Gastrocnemius medialis (tissue), 4 donors: ENCODE measurements around the gene UBAP1L.

Experiments
- POLR2A ChIP-seq, 2 donors: fragments of 450-650 bp; IDR thresholded peaks; one replicate each; pipeline ENCODE4 v1.6.1; 2017; ENCODE audit warnings: antibody characterized with exemption in 2 of 2, mild to moderate bottlenecking in 2 of 2, moderate library complexity in 2 of 2
- TF ChIP-seq, protein P1 (sequence below), 5 experiments: fragments of 450-650 bp in 3 of 5; fragments of 200-600 bp in 2 of 5; sonication (generic) in 2 of 5; IDR thresholded peaks in 4 of 5; conservative IDR thresholded peaks in 1 of 5; 1 replicate in 4 of 5; 2 replicates in 1 of 5; pipeline ENCODE4 v1.5.1; 2016 to 2019; ENCODE audit warnings: antibody characterized with exemption in 5 of 5, mild to moderate bottlenecking in 3 of 5, moderate library complexity in 3 of 5

DNA sequence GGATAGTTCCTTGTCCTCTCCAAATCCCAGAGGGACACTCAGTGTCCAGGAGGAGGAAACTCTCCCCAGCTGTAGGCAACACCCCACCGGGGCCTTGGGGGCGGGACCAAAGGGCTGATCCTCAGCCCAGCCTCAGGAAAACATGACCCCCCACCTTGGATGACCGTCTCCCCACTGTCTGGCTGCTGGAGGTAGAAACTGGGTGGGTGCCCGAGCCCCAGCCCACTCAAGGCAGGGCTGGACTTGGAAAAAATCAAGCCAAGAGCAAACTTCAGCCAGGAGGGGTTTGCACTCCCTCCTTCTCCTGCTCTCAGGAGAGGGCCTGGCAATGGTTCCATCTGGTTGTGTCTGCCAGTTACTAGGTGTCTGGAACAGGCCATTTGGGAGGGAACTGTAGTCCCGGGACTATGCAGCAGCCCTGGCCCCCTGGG is 43.6 kb downstream of the UBAP1L start:
- TF ChIP-seq, protein P1, sequence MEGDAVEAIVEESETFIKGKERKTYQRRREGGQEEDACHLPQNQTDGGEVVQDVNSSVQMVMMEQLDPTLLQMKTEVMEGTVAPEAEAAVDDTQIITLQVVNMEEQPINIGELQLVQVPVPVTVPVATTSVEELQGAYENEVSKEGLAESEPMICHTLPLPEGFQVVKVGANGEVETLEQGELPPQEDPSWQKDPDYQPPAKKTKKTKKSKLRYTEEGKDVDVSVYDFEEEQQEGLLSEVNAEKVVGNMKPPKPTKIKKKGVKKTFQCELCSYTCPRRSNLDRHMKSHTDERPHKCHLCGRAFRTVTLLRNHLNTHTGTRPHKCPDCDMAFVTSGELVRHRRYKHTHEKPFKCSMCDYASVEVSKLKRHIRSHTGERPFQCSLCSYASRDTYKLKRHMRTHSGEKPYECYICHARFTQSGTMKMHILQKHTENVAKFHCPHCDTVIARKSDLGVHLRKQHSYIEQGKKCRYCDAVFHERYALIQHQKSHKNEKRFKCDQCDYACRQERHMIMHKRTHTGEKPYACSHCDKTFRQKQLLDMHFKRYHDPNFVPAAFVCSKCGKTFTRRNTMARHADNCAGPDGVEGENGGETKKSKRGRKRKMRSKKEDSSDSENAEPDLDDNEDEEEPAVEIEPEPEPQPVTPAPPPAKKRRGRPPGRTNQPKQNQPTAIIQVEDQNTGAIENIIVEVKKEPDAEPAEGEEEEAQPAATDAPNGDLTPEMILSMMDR (IDR thresholded peaks at IDR 0.05 in 4 of 5, conservative IDR thresholded peaks at IDR 0.05 in 1 of 5) = no peak
- TF ChIP-seq POLR2A (IDR thresholded peaks at IDR 0.05) = no peak
